Measurements from ENCODE around the gene UBE2V1.
"Not testable (repeated sequence)": the region's sequence is repeated elsewhere in the genome, so short reads cannot be mapped to it uniquely, and the experiment has no call there.

Gene UBE2V1

GRCh38 chr20:50102551-50102950, 10.4 kb downstream of the UBE2V1 start:
- peaks cover 100% of the 10 kb centered on the region for H3K79me2 ChIP-seq (ENCODE audit: insufficient read depth, low read length)
- H3K9ac ChIP-seq (ENCODE audit: low read length); H3K4me3 ChIP-seq (ENCODE audit: insufficient read depth, low read length, poor library complexity, severe bottlenecking); H3K36me3 ChIP-seq (ENCODE audit: low read length); H3K27ac ChIP-seq (ENCODE audit: low read depth, low read length); H2AFZ ChIP-seq (ENCODE audit: low read depth, low read length, severe bottlenecking); H4K20me1 ChIP-seq (ENCODE audit: low read depth, low read length); H3F3A ChIP-seq (ENCODE audit: insufficient read depth); H3K27me3 ChIP-seq (ENCODE audit: low read length); H3K4me2 ChIP-seq (ENCODE audit: low read depth, low read length, poor library complexity, severe bottlenecking); H3K9me3 ChIP-seq (ENCODE audit: insufficient read depth, low read length); H3K9me2 ChIP-seq (replicated peaks; ENCODE audit: insufficient read depth, low read length): not testable (repeated sequence)

GRCh38 chr20:50101887-50102286, 11.1 kb downstream of the UBE2V1 start:
- H3F3A ChIP-seq (ENCODE audit: insufficient read depth), result peaks cover 8% of the 10 kb centered on the region; the same call in 1 of the 2 replicates
- peaks cover 6% of the 10 kb centered on the region for H4K20me1 ChIP-seq (ENCODE audit: low read depth, low read length)

GRCh38 chr20:50101281-50101680, 11.7 kb downstream of the UBE2V1 start:
- no peaks in the 10 kb centered on the region for H3K9me3 ChIP-seq (ENCODE audit: insufficient read depth, low read length)
- no peaks in the 10 kb centered on the region; the same call in 1 of the 2 replicates for H3K36me3 ChIP-seq (ENCODE audit: low read length)
- no peak overlapping the region for H3K4me2 ChIP-seq (ENCODE audit: low read depth, low read length, poor library complexity, severe bottlenecking)

More at GRCh38 chr20:50101887-50102286, 11.1 kb downstream of the UBE2V1 start:
- Histone ChIP-seq H3K9me2 (replicated peaks; ENCODE audit: insufficient read depth, low read length) (no peaks in the 10 kb centered on the region), H3K9ac (ENCODE audit: low read length) (no peak overlapping the region), H3K27ac (ENCODE audit: low read depth, low read length) (no peak overlapping the region), H3K36me3 (ENCODE audit: low read length) (no peaks in the 10 kb centered on the region; the same call in 1 of the 2 replicates), H3K9me3 (ENCODE audit: insufficient read depth, low read length) (no peaks in the 10 kb centered on the region), H2AFZ (ENCODE audit: low read depth, low read length, severe bottlenecking) (no peak overlapping the region), H3K27me3 (ENCODE audit: low read length) (no peaks in the 10 kb centered on the region), H3K79me2 (ENCODE audit: insufficient read depth, low read length) (peaks cover 100% of the 10 kb centered on the region), H3K4me3 (ENCODE audit: insufficient read depth, low read length, poor library complexity, severe bottlenecking) (no peak overlapping the region), H3K4me2 (ENCODE audit: low read depth, low read length, poor library complexity, severe bottlenecking) (no peak overlapping the region)
- no peak for TF ChIP-seq EZH2phosphoT487 (conservative IDR thresholded peaks at IDR 0.05; ENCODE audit: low read length)
- TF ChIP-seq CTCF (IDR thresholded peaks at IDR 0.05; ENCODE audit: insufficient read depth, low read length, poor library complexity, severe bottlenecking), result no peak

More at GRCh38 chr20:50101281-50101680, 11.7 kb downstream of the UBE2V1 start:
- peaks cover 8% of the 10 kb centered on the region; the same call in 1 of the 2 replicates for H3F3A ChIP-seq (ENCODE audit: insufficient read depth)
- no peak overlapping the region for H3K27ac ChIP-seq (ENCODE audit: low read depth, low read length)
- H3K27me3 ChIP-seq (ENCODE audit: low read length), result no peaks in the 10 kb centered on the region
- no peak for TF ChIP-seq EZH2phosphoT487 (conservative IDR thresholded peaks at IDR 0.05; ENCODE audit: low read length)
- TF ChIP-seq CTCF (IDR thresholded peaks at IDR 0.05; ENCODE audit: insufficient read depth, low read length, poor library complexity, severe bottlenecking), result no peak
- no peak overlapping the region for H2AFZ ChIP-seq (ENCODE audit: low read depth, low read length, severe bottlenecking)
- no peaks in the 10 kb centered on the region for H3K9me2 ChIP-seq (replicated peaks; ENCODE audit: insufficient read depth, low read length)
- H4K20me1 ChIP-seq (ENCODE audit: low read depth, low read length), result peaks cover 6% of the 10 kb centered on the region
- peaks cover 98% of the 10 kb centered on the region for H3K79me2 ChIP-seq (ENCODE audit: insufficient read depth, low read length)
- H3K9ac ChIP-seq (ENCODE audit: low read length), result no peak overlapping the region
- no peak overlapping the region for H3K4me3 ChIP-seq (ENCODE audit: insufficient read depth, low read length, poor library complexity, severe bottlenecking)

Data from SU-DHL-6 (cell line).